MM.1S (cell line): ENCODE data around the gene RAB8A.
A peak's percentile ranks its signal among the peaks of the same experiment; 100 is the strongest.

Experiments used
- DNase-seq: peaks from one replicate; pipeline ENCODE4 v3.0.0-alpha.2; 2015
- H2AFZ ChIP-seq: fragments of 300-600 bp; sonication (generic); 2 replicates; pipeline ENCODE4 v1.6.0; 2016; ENCODE audit warnings: antibody characterized with exemption, low read length
- H3F3A ChIP-seq: fragments of 300-600 bp; sonication (generic); 2 replicates; pipeline ENCODE4 v1.6.1; 2016; ENCODE audit warnings: mild to moderate bottlenecking, antibody characterized with exemption, low read length, moderate library complexity, mixed read lengths; ENCODE audit not compliant: insufficient read depth
- H3K27ac ChIP-seq: fragments of 300-600 bp; sonication (generic); 2 replicates; pipeline ENCODE4 v1.5.1; 2016; ENCODE audit warnings: mild to moderate bottlenecking, low read length
- H3K27me3 ChIP-seq: fragments of 300-600 bp; sonication (generic); replicated peaks from 2 replicates; pipeline ENCODE4 v1.6.0; 2016; ENCODE audit warnings: low read length; ENCODE audit not compliant: insufficient read depth
- H3K36me3 ChIP-seq: fragments of 300-600 bp; sonication (generic); replicated peaks from 2 replicates; pipeline ENCODE4 v1.6.1; 2016; ENCODE audit warnings: mild to moderate bottlenecking, low read length, mixed read lengths; ENCODE audit not compliant: insufficient read depth
- H3K4me1 ChIP-seq: fragments of 300-600 bp; sonication (generic); 2 replicates; pipeline ENCODE4 v1.6.1; 2016; ENCODE audit warnings: low read length, mixed read lengths
- H3K4me2 ChIP-seq: fragments of 300-600 bp; sonication (generic); 2 replicates; pipeline ENCODE4 v1.6.0; 2016; ENCODE audit warnings: low read depth, low read length
- H3K4me3 ChIP-seq: fragments of 300-600 bp; sonication (generic); 2 replicates; pipeline ENCODE4 v1.5.1; 2016; ENCODE audit warnings: low read length, mixed read lengths
- H3K79me2 ChIP-seq: fragments of 300-600 bp; sonication (generic); 2 replicates; pipeline ENCODE4 v1.6.1; 2016; ENCODE audit warnings: mixed run types, low read length, mixed read lengths
- H3K9ac ChIP-seq: fragments of 300-600 bp; sonication (generic); 2 replicates; pipeline ENCODE4 v1.6.1; 2016; ENCODE audit warnings: low read length, mixed read lengths
- H3K9me2 ChIP-seq: fragments of 300-600 bp; sonication (generic); replicated peaks from 2 replicates; pipeline ENCODE4 v1.6.1; 2016; ENCODE audit warnings: mild to moderate bottlenecking, low read length, mixed read lengths; ENCODE audit not compliant: insufficient read depth
- H3K9me3 ChIP-seq: fragments of 300-600 bp; sonication (generic); replicated peaks from 2 replicates; pipeline ENCODE4 v1.6.1; 2016; ENCODE audit warnings: mild to moderate bottlenecking, low read length, mixed read lengths; ENCODE audit not compliant: insufficient read depth
- H4K20me1 ChIP-seq: fragments of 300-600 bp; sonication (generic); 2 replicates; pipeline ENCODE4 v1.6.1; 2016; ENCODE audit warnings: mild to moderate bottlenecking, low read length, moderate library complexity, mixed read lengths; ENCODE audit not compliant: insufficient read depth
- EZH2 ChIP-seq: fragments of 300-600 bp; sonication (generic); optimal IDR thresholded peaks from 2 replicates; pipeline ENCODE3; 2017; ENCODE audit warnings: low read depth, mild to moderate bottlenecking, antibody characterized with exemption, low read length, mixed read lengths
- EZH2phosphoT487 ChIP-seq: fragments of 300-600 bp; sonication (generic); IDR thresholded peaks from 2 replicates; pipeline ENCODE4 v1.6.1; 2018; ENCODE audit warnings: antibody characterized with exemption, low read length
- TF ChIP-seq, protein P1 (sequence below): fragments of 300-600 bp; sonication (generic); IDR thresholded peaks from 2 replicates; pipeline ENCODE4 v1.5.1; 2016; ENCODE audit warnings: antibody characterized with exemption, low read length, mixed read lengths

Gene RAB8A

DNA sequence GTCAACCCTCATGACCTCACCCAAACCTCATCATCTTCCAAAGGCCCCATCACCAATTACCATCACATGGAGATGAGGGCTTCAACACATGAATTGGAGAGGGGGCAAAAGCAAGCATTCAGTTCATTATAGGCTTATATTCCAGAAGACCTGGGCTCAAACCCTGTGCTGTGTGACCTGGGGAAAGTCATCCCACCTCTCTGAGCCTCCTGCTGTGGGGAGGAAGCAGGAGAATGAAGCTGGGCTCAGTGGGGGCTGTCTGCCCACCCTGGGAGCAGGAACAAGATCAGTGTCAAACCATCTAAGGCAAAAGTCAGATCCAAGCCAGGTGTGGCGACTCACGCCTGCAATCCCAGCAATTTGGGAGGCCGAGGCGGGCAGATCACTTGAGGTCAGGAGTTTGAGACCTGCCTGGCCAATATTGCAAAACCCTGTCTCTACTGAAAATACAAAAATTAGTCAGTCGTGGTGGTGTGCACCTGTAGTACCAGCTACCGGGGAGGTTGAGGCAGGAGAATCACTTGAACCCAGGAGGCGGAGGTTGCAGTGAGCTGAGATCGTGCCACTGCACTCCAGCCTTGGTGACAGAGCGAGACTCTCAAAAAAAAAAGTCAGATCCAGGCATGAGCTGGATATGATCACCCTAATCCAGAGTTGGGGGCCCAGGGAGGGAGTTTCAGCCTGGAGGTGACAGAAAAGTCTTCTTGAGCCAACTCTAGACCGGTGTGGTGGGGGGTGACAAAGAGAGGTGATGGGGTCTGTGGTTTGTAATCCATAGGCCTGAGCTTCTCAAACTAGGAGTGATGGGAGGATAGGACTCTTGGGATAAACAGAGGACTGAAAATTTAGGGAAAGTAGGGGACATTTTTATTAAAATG is 37.0 kb upstream of the RAB8A start:
- no peaks in the 10 kb centered on the region for H3K36me3 ChIP-seq
- H3K9ac ChIP-seq: no peak overlapping the region
- H2AFZ ChIP-seq: no peak overlapping the region

DNA sequence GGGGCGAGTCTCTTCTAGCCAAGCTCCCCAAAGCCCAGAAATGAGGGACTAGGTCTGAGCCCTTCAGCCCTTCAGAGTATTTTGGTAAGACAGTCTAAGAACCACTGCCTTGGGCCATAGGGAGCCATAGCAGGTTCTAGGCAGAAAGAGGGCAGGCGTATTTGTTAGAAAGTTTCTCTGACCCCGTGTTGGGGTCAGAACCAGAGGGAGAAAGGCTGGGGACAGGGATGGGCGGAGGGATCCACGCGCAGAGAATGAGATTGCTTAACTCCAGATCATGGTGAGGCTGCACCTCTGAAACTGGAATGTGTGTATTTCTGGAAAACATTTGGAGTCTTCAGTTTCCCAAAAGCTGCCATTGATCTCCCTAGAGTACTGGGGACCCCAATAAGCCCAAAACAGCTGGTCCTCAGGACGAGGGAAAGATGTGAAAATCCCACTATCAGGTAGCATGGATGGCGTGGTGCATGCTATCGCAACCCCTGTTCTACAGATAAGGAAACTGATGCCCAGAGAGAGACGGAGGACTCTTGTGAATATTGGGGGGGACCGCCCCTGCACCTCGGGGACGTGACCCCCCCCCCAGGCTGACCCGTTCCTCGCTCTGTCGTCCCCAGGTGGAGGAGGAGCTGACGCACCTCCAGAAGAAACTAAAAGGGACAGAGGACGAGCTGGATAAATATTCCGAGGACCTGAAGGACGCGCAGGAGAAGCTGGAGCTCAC is 36.1 kb upstream of the RAB8A start:
- Histone ChIP-seq H3K4me2 (peak overlapping the region; percentile 83), H2AFZ (peak overlapping the region; percentile 74), H3K9me3 (no peaks in the 10 kb centered on the region), H3F3A (peaks cover 50% of the 10 kb centered on the region), H3K27ac (peak overlapping the region; percentile 64), H3K36me3 (no peaks in the 10 kb centered on the region), H3K79me2 (peaks cover 40% of the 10 kb centered on the region), H3K4me3 (peak overlapping the region; percentile 70), H3K9ac (peak overlapping the region; percentile 81), H3K4me1 (peaks cover 26% of the 10 kb centered on the region), H4K20me1 (no peaks in the 10 kb centered on the region), H3K9me2 (no peaks in the 10 kb centered on the region), H3K27me3 (no peaks in the 10 kb centered on the region)
- TF ChIP-seq, protein P1, sequence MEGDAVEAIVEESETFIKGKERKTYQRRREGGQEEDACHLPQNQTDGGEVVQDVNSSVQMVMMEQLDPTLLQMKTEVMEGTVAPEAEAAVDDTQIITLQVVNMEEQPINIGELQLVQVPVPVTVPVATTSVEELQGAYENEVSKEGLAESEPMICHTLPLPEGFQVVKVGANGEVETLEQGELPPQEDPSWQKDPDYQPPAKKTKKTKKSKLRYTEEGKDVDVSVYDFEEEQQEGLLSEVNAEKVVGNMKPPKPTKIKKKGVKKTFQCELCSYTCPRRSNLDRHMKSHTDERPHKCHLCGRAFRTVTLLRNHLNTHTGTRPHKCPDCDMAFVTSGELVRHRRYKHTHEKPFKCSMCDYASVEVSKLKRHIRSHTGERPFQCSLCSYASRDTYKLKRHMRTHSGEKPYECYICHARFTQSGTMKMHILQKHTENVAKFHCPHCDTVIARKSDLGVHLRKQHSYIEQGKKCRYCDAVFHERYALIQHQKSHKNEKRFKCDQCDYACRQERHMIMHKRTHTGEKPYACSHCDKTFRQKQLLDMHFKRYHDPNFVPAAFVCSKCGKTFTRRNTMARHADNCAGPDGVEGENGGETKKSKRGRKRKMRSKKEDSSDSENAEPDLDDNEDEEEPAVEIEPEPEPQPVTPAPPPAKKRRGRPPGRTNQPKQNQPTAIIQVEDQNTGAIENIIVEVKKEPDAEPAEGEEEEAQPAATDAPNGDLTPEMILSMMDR: no peak
- TF ChIP-seq EZH2phosphoT487: no peak
- no peak for TF ChIP-seq EZH2
- DNase-seq: no peak

More for the DNA sequence above, 37.0 kb upstream of the RAB8A start:
- Histone ChIP-seq H3K79me2 (peaks cover 32% of the 10 kb centered on the region), H3K27me3 (no peaks in the 10 kb centered on the region), H3K27ac (no peak overlapping the region), H3K9me2 (no peaks in the 10 kb centered on the region), H3K9me3 (no peaks in the 10 kb centered on the region), H3F3A (peaks cover 50% of the 10 kb centered on the region), H4K20me1 (no peaks in the 10 kb centered on the region), H3K4me1 (peaks cover 27% of the 10 kb centered on the region), H3K4me3 (no peak overlapping the region), H3K4me2 (no peak overlapping the region)
- DNase-seq: no peak
- TF ChIP-seq, protein P1: no peak
- TF ChIP-seq EZH2 (no peak), EZH2phosphoT487 (no peak)

DNA sequence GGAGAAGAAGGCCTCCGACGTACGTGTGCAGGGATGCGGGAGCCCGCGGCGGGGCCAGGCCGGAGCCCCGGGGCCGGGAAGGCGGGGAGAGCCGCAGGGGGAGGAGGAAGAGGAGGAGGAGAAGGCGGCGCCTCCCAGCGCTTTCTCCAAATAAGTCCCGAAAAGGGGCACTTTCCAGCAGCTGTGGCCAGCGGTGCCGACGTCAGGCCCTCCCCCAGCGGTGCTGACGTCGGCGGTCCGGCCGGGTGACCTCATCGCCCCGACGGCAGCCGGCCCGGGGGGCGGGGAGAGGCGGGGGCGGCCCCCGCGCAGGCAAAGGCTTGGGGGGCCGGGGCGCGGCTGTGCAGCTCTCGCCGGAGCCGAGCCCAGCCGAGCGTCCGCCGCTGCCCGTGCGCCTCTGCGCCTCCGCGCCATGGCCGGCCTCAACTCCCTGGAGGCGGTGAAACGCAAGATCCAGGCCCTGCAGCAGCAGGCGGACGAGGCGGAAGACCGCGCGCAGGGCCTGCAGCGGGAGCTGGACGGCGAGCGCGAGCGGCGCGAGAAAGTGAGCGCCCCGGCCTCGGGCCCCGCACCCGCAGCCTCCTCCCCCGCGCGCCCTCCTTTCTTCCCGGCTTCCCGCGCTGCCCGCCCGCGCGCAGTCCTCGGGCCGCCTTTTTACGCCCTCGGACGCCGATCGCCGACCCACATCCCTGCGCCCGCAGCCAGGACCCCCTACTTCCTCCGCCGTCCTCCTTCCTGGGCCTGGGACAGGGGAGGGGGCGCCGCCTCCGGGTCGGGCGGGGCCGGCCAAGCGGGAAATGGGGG is 35.3 kb upstream of the RAB8A start, which contains the start of gene TPM4:
TSS of gene TPM4 (plus strand) at position 342 of the 804 bp plus-strand sequence. CDS start at position 413, 71 bp downstream.
- Histone ChIP-seq H2AFZ (peak within 1 kb of the TSS; percentile 74), H3K9me3 (no peaks in the 10 kb centered on the region), H3K9me2 (no peaks in the 10 kb centered on the region), H3K4me2 (peak within 1 kb of the TSS; percentile 91), H4K20me1 (no peaks in the 10 kb centered on the region), H3F3A (peaks cover 45% of the 10 kb centered on the region), H3K9ac (peak within 1 kb of the TSS; percentile 98), H3K27me3 (no peaks in the 10 kb centered on the region), H3K4me1 (peaks cover 20% of the 10 kb centered on the region), H3K79me2 (peaks cover 48% of the 10 kb centered on the region), H3K27ac (peak within 1 kb of the TSS; percentile 97), H3K36me3 (0 out of 2 replicates have a peak, but pooled peaks cover 6% of the 10 kb centered on the region), H3K4me3 (peak within 1 kb of the TSS; percentile 99)
- TF ChIP-seq, protein P1: no peak
- TF ChIP-seq EZH2phosphoT487: no peak
- DNase-seq: peak; percentile 91
